Calu3 (cell line): Measurements from ENCODE around the gene THADA. TPM values are rescaled to one million over a fixed set of nuclear protein-coding genes. Genes with fewer than 3 reads are reported as not detected.

ENCODE experiments used
- BruUV-seq: library from RNA; stranded (reverse); fragments of 400-500 nt; replicated peaks from 2 replicates; lab custom pipeline; 2021; lab: Mats Ljungman, UMichigan
- CTCF ChIA-PET: fragments of 300-600 bp; sonication (Branson Sonifier 250); formaldehyde crosslinking; loops from one replicate; lab custom pipeline; 2022; ENCODE audit warnings: antibody characterized with exemption; lab: Charles Lee
- DNase-seq: peaks from one replicate; pipeline ENCODE4 v3.0.0; 2022
- H3K27ac Mint-ChIP-seq: one replicate; pipeline ENCODE4 v1.8.0; 2022; ENCODE audit warnings: mixed read lengths; ENCODE audit not compliant: unreplicated experiment
- H3K27me3 Mint-ChIP-seq: one replicate; pipeline ENCODE4 v1.8.0; 2022; ENCODE audit warnings: mixed read lengths; ENCODE audit not compliant: unreplicated experiment
- H3K36me3 Mint-ChIP-seq: one replicate; pipeline ENCODE4 v1.8.0; 2022; ENCODE audit warnings: mild to moderate bottlenecking, moderate library complexity, mixed read lengths; ENCODE audit not compliant: insufficient read depth, unreplicated experiment
- H3K4me1 Mint-ChIP-seq: one replicate; pipeline ENCODE4 v1.8.0; 2022; ENCODE audit warnings: mild to moderate bottlenecking, low read depth, mixed read lengths; ENCODE audit not compliant: unreplicated experiment
- H3K4me3 Mint-ChIP-seq: one replicate; pipeline ENCODE4 v1.8.0; 2022; ENCODE audit warnings: mild to moderate bottlenecking, low read depth, moderate library complexity, mixed read lengths; ENCODE audit not compliant: unreplicated experiment
- H3K9me3 Mint-ChIP-seq: one replicate; pipeline ENCODE4 v1.8.0; 2022; ENCODE audit warnings: low read depth, mixed read lengths; ENCODE audit not compliant: unreplicated experiment
- intact Hi-C: fragments of 100-400 bp; cut with micrococcal nuclease; formaldehyde crosslinking; loops from one replicate; pipeline ENCODE4 v1.10.0; 2022; ENCODE audit not compliant: unreplicated experiment
- total RNA-seq: library from RNA; stranded (reverse); gene quantifications from 2 replicates; pipeline ENCODE4 v1.2.3, GENCODE V29; 2022
- TF ChIP-seq, protein P1 (sequence below): fragments of 200-600 bp; IDR thresholded peaks from one replicate; pipeline ENCODE4 v1.8.0; 2022; ENCODE audit warnings: antibody characterized with exemption; ENCODE audit not compliant: unreplicated experiment

THADA gene
- total RNA-seq, 1 experiment from 2014 or later: 35.5 TPM

DNA sequence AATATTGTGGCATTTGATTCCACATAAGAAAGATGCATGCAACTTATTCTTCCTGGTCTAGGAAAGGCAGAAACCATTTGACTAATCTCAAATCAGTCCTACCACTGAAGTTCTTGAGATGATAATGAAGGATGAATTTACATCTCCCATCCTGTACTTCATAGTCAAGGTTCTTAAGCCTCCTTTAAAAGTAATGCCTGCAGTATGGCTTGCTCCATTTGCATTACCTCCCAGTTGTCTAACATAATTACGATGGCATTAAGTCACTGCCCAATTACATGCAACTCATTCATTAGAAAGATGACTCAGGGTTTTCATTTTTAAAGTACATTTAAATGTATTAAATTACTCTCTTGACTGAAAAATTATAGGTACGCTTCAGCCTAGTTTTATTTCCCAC lies 32.2 kb downstream of the THADA start:
- CTCF ChIA-PET: no interaction called here
- TF ChIP-seq, protein P1, sequence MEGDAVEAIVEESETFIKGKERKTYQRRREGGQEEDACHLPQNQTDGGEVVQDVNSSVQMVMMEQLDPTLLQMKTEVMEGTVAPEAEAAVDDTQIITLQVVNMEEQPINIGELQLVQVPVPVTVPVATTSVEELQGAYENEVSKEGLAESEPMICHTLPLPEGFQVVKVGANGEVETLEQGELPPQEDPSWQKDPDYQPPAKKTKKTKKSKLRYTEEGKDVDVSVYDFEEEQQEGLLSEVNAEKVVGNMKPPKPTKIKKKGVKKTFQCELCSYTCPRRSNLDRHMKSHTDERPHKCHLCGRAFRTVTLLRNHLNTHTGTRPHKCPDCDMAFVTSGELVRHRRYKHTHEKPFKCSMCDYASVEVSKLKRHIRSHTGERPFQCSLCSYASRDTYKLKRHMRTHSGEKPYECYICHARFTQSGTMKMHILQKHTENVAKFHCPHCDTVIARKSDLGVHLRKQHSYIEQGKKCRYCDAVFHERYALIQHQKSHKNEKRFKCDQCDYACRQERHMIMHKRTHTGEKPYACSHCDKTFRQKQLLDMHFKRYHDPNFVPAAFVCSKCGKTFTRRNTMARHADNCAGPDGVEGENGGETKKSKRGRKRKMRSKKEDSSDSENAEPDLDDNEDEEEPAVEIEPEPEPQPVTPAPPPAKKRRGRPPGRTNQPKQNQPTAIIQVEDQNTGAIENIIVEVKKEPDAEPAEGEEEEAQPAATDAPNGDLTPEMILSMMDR: no peak
- Mint-ChIP-seq H3K27ac (no peak overlapping the region), H3K36me3 (peaks cover 4% of the 10 kb centered on the region), H3K9me3 (no peaks in the 10 kb centered on the region), H3K4me1 (no peaks in the 10 kb centered on the region), H3K27me3 (no peaks in the 10 kb centered on the region), H3K4me3 (no peak overlapping the region)
- intact Hi-C loops: no loop called here
- BruUV-seq: no TSS peak
- no peak for DNase-seq

DNA sequence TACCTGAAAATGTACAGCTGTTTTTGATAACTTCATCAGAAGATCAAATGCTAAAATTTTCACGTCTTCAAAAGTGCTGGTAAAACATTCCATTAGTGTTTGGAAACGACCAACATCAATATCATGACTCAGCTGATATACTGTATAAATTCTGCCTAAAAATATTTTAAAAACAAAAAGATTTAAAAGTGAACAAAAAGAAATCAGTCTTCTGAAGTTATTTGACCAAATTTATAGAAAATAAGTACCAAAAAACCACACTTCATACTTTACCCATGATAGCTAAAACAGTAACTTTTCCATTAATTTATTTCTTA lies 35.6 kb downstream of the THADA start:
- intact Hi-C loops: no loop called here
- no TSS peak for BruUV-seq
- no peaks in the 10 kb centered on the region for H3K4me1 Mint-ChIP-seq
- TF ChIP-seq, protein P1: no peak
- no peaks in the 10 kb centered on the region for H3K9me3 Mint-ChIP-seq
- H3K36me3 Mint-ChIP-seq: peaks cover 4% of the 10 kb centered on the region
- CTCF ChIA-PET: interaction anchor here (0.6 to 1.4 kb wide), 4 partner anchors 32 to 1673 kb away, joined by 3 to 4 read pairs (median 3); no protein-coding TSS in a partner anchor
- H3K27me3 Mint-ChIP-seq: no peaks in the 10 kb centered on the region
- H3K4me3 Mint-ChIP-seq: no peak overlapping the region
- no peak overlapping the region for H3K27ac Mint-ChIP-seq
- no peak for DNase-seq

DNA sequence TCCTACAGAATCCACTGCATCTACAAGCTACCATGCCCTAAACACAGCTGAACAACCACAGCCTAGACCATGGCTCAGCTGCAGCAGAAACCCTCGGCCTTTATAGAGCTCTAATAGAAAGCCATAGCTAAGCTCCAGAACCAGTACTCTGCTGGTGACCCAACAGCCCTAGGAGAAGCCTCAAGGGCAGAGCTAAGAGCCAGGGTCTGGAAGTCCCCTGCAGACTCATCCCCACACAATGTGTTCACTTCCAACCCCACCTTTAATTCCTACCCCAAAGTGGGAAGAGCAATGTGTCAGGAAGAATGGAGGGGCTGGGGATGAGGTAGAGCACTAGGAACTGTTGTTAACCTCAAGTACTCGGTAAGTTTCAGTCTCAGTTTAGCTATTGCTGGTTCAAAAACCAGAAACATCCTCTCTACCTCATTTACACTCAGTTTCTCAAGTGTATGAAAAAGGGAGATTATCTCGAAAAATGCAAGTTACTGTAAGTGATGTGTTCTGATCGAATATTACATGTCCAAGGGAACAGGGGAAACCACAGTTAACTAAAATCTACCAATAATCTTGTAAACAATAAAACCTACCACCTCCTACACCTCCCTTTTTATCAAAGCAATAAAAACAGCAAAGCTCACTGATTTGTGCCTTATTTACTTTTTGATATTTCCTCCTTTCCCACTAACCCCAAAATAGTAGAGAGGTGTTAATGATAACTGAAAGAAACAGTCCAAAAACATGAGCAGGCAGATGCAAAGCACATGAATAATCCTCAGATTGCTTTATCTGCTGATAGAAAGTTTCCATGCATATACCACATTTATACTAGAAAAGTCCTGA lies 36.2 kb downstream of the THADA start:
- Mint-ChIP-seq H3K4me1 (no peaks in the 10 kb centered on the region), H3K9me3 (no peaks in the 10 kb centered on the region), H3K4me3 (no peak overlapping the region), H3K36me3 (peaks cover 4% of the 10 kb centered on the region), H3K27me3 (no peaks in the 10 kb centered on the region), H3K27ac (no peak overlapping the region)
- intact Hi-C loops: no loop called here
- CTCF ChIA-PET: interaction anchor here (1.4 kb wide), 1 partner anchor 32 kb away, joined by 3 read pairs; no protein-coding TSS in a partner anchor
- no TSS peak for BruUV-seq
- TF ChIP-seq, protein P1: no peak
- DNase-seq: no peak

DNA sequence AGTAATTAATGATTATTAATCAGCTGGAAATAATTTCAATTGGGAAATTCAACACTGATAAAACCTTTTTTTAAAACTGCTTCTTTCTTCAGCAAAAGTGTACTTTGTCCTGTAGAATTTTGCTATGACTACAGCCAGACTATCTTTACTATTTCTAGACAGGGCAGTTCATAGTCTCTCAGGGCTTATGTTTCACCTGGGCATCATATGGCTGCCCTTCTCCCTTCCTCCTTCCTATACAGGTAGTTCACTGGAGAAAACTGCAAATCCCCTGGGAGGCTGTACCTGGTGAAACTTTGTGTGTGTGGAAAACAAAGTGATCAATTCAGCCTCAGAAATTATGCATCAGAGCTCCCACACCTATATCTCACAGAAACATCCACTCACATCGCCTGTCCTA lies 38.6 kb downstream of the THADA start:
- no TSS peak for BruUV-seq
- Mint-ChIP-seq H3K27me3 (no peaks in the 10 kb centered on the region), H3K27ac (no peak overlapping the region), H3K4me1 (no peaks in the 10 kb centered on the region), H3K4me3 (no peak overlapping the region), H3K36me3 (peaks cover 8% of the 10 kb centered on the region), H3K9me3 (no peaks in the 10 kb centered on the region)
- no peak for DNase-seq
- TF ChIP-seq, protein P1: no peak
- CTCF ChIA-PET: interaction anchor here (0.7 kb wide), 1 partner anchor 29 kb away, joined by 3 read pairs; no protein-coding TSS in a partner anchor
- intact Hi-C loops: no loop called here
